ENCODE data around the gene FSTL3. TPM values are rescaled to one million over a fixed set of nuclear protein-coding genes. Genes with fewer than 3 reads are reported as not detected.
"Not testable (repeated sequence)": the region's sequence is repeated elsewhere in the genome, so short reads cannot be mapped to it uniquely, and the experiment has no call there.

Gene FSTL3
- 27.4 TPM for total RNA-seq
- long read RNA-seq, transcript FSTL3-201 (5 exons, 2,542 nt), result major isoform, 33 of 53 reads
- long read RNA-seq, partial matches to known transcripts, result 7 of 53 reads
- long read RNA-seq, other reads (novel, unspliced or antisense), result 11 of 53 reads

- intact Hi-C loops (cut with DNase I), result no loop called here
- DNase-seq, result peak; percentile 74
- ATAC-seq (ENCODE audit: poor library complexity), result no peak
Observed at GRCh38 chr19:676339-677105, at the start of gene FSTL3. FSTL3 (plus strand) TSS chr19:676392; CDS start chr19:676424, 32 bp downstream.

GRCh38 chr19:626566-626965 lies 49.6 kb upstream of the FSTL3 start:
- ATAC-seq (ENCODE audit: poor library complexity); DNase-seq; intact Hi-C loops (cut with DNase I): not testable (repeated sequence)

DNA sequence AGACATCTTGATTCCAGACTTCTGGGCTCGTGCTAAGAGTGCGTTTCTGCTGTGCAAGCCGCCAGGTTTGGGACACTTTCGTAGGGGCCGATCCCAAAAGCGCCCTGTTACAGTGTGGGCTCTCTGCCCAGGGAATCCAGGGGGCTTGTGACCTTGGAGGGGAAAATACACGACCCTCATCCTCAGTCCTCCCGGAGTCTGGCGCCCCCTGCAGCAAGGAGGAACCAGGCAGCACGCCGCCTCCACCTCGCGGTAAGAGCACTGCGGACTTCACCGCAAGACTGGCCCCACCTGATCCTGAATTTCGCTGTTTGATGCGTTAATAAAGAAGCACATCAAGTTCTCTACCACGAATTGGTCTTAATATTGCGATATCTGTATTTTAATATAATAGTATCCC lies 48.0 kb upstream of the FSTL3 start:
- intact Hi-C loops (cut with DNase I), result no loop called here
- DNase-seq (no peak), ATAC-seq (ENCODE audit: poor library complexity) (no peak)

GRCh38 chr19:629515-629914 lies 46.7 kb upstream of the FSTL3 start:
- DNase-seq; intact Hi-C loops (cut with DNase I); ATAC-seq (ENCODE audit: poor library complexity): not testable (repeated sequence)

DNA sequence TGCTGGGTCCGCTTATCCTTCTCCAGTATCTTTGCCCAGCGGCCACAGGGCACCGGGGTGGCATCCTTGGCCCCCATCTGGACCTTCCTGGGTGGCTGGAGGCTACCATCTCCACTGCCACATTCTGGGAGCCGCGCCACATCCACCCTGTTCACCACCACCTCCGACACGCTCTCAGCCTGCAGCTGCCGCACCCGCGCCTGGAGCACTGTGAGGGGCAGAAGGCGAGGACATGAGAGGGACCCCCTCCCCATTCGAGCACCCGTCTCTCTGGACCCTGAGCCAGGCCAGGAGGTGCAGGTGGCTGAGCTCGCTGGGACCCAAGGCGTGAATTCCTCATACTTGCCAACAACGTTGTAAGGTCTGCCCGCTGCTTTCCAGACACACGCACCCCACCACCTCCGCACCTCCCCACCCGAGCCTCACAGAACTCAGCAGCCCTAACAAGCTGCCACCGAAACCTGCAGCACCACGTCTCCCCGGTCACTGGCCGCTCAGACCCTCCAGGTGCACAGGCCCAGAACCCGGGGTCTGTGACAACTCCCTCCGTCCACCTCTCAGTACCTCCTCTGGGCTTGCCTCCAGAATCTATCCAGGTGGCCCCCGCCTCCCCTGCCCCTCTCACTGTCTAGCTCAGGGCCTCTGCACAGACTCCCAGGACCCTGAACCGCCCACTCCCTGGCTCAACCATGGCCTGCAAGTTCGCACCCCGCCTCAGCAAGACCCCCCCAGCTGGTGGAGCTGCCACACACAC lies 46.1 kb upstream of the FSTL3 start:
- DNase-seq, result no peak

DNA sequence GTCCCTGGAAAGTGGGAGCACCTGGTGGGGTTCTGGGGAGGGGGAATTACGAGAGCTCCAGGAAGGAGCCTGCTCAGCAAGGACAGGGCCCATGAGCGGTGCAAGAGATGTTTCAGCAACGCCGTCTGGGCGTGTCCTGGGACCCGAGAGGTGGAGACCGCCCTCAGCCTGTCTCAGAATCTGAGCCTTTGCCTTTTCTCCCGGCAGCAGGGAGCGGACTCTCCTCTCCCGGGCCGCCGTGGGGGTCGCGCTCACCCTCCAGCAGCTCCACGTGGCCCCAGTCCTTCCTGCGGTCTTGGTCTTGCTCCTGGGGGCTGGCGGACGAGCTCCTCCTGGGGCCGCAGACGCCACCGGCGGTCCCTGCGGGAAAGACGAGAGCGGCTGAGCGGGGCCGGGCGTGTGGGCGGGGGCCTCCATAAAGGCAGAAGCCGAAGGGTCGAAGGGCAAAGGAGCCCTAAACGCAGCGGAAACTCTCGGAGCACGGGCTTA lies 43.6 kb upstream of the FSTL3 start:
- DNase-seq (no peak), ATAC-seq (ENCODE audit: poor library complexity) (peak; percentile 4)
- intact Hi-C loops (cut with DNase I), result no loop called here

More for the DNA sequence above, 46.1 kb upstream of the FSTL3 start:
- intact Hi-C loops (cut with DNase I), result no loop called here
- no peak for ATAC-seq (ENCODE audit: poor library complexity)

DNA sequence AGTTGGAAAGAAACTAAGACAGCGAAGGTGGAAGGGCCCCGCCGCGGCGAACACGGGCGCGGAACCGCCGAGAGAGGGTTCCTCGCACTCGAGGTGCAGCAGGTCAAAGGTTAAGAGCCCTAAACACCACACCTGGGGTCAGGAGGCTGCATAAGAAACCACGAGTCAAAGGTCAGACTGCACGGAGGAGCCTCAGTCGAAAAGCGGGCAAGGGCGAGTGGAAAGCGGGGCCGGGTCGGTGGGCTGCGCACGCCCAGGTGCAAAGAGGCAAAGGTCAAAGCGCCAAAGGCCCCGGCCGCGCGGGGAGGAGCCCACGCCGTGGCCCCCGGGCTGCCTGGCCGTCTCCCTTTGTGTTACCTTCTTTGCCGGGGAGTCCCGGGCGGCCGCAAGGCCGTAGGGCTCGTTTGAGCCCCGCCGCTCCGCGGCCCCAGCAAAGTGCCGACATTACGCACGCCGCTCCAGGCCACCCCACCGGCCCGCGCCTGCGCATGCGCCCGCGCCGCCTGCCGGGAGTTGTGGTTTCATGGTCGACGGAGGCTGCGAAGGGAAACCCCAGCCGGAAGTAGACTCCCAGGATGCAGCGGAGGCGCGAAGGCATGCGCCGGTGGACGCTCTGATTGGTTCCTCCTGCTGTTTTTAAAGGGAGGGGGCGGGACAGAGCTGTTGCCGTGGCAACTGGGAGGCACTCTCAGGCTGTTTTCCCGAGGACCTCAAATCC lies 43.0 kb upstream of the FSTL3 start, which contains the start of gene POLRMT:
Gene POLRMT (minus strand): TSS at position 470 of the 718 bp plus-strand sequence. CDS start 25 bp downstream, at position 445.
- ATAC-seq (ENCODE audit: poor library complexity), result peak; percentile 98
- intact Hi-C loops (cut with DNase I), result no loop called here
- DNase-seq, result peak; percentile 99

DNA sequence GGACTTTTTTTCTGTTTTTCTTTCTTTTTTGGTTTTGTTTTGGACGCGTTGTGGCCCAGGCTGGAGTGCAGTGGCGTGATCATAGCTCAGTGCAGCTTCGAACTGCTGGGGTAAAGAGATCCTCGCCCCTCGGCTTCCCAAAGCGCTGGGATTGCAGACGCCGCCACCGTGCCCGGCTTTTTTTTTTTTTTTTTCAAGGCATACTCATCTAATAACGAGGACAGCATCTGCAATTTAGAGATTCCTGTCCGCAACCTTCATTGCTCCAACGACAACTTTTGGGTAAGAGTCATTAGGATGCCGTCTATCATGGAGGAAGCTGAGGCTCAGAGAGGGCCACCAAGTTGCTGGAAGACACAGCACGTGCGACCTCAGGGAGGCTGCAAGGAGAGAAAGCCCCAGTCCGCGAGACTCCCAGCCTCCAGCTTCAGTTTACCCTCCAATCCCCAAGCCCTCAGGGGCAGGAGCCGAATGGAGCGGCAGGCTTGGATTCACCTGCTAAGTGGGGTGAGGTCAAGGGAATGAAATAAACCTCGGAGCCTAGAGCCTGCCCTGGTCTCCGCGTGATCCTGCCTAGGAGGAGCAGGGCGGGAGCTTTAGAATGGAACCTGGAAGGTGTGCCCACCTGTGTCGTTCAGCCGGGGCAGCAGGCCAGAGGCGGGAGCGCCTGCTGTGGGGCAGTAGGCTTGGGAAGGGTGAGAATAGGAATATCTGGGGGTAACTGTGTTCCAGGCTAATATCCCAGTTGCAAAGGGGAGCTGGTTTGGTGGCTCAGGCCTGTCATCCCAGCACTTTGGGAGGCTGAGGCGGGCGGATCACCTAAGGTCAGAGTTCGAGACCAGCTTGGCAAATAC lies 42.2 kb upstream of the FSTL3 start:
- peak; percentile 1 for ATAC-seq (ENCODE audit: poor library complexity)
- intact Hi-C loops (cut with DNase I), result no loop called here
- no peak for DNase-seq

GRCh38 chr19:634975-635652 lies 41.1 kb upstream of the FSTL3 start:
- no peak for DNase-seq
- no peak for ATAC-seq (ENCODE audit: poor library complexity)
- intact Hi-C loops (cut with DNase I), result no loop called here

DNA sequence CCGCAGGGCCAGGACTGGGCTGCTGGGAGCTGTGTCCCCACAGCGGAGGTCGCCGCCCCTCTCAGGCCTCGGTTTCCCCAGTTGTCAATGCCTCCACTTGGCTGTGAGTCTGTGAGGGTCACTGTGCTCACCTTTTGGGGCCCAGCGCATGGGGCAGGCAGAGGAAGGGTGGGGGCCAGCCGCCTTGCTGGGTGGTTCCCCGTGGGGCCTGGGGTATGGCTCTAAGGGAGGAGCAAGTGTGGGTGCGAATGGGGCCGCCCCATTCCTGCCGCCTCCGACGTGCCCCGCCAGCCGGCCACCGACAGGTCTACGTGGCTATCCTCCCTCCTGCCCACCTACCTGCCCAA lies 37.3 kb upstream of the FSTL3 start:
- ATAC-seq (ENCODE audit: poor library complexity), result no peak
- no peak for DNase-seq
- intact Hi-C loops (cut with DNase I), result no loop called here

GRCh38 chr19:639253-640160 lies 36.7 kb upstream of the FSTL3 start, which contains the start of gene FGF22:
FGF22 (plus strand) TSS chr19:639879; CDS start chr19:639926, 47 bp downstream.
- intact Hi-C loops (cut with DNase I), result no loop called here
- peak; percentile 95 for DNase-seq
- ATAC-seq (ENCODE audit: poor library complexity), result peak; percentile 95

GRCh38 chr19:640161-640558 lies 36.0 kb upstream of the FSTL3 start:
- no peak for DNase-seq
- intact Hi-C loops (cut with DNase I), result no loop called here
- no peak for ATAC-seq (ENCODE audit: poor library complexity)

GRCh38 chr19:640606-641189 lies 35.5 kb upstream of the FSTL3 start:
- DNase-seq, result no peak
- intact Hi-C loops (cut with DNase I), result no loop called here
- no peak for ATAC-seq (ENCODE audit: poor library complexity)

- DNase-seq, result no peak
- ATAC-seq (ENCODE audit: poor library complexity), result no peak
- intact Hi-C loops (cut with DNase I), result no loop called here
Observed at GRCh38 chr19:641702-642101, 34.5 kb upstream of the FSTL3 start.

GRCh38 chr19:642767-643727 lies 33.1 kb upstream of the FSTL3 start:
- intact Hi-C loops (cut with DNase I), result no loop called here
- DNase-seq (no peak), ATAC-seq (ENCODE audit: poor library complexity) (no peak)

All from Right ventricle myocardium superior (tissue), 1 donor.